Endothelial cell of umbilical vein (primary cell): ENCODE data around the gene KLF2.

Experiments used
- CTCF ChIP-seq, 2 donors: IDR thresholded peaks; 1 replicate in 1 of 2; 2 replicates in 1 of 2; pipeline ENCODE4 v1.5.1; 2011; ENCODE audit warnings: low read length in 2 of 2, mild to moderate bottlenecking in 2 of 2, moderate library complexity in 2 of 2, control low read depth in 1 of 2, inconsistent platforms in 1 of 2, low read depth in 1 of 2; ENCODE audit not compliant: insufficient read depth in 1 of 2; ENCODE audit errors: extremely low read depth in 1 of 2
- EZH2 ChIP-seq: IDR thresholded peaks from 2 replicates; pipeline ENCODE4 v1.6.1; 2012; ENCODE audit warnings: borderline replicate concordance, low read depth, mild to moderate bottlenecking, moderate library complexity, low read length, inconsistent platforms; ENCODE audit not compliant: severe bottlenecking

GRCh38 chr19:16368385-16369305 lies 44.0 kb downstream of the KLF2 start:
- TF ChIP-seq EZH2 = no peak
- TF ChIP-seq CTCF (IDR thresholded peaks at IDR 0.05; ENCODE audit: extremely low read depth in 1 of 2, insufficient read depth in 1 of 2, low read depth in 1 of 2, low read length in 2 of 2) = no peak
